ENCODE results near the gene FUT8. TPM values are rescaled to one million over a fixed set of nuclear protein-coding genes. Genes with fewer than 3 reads are reported as not detected.
"Not testable (repeated sequence)": the region's sequence is repeated elsewhere in the genome, so short reads cannot be mapped to it uniquely, and the experiment has no call there.

The FUT8 gene
- total RNA-seq, 4 donors from 2014 or later = 15.2 to 38.0 (median 20.7) TPM

DNA sequence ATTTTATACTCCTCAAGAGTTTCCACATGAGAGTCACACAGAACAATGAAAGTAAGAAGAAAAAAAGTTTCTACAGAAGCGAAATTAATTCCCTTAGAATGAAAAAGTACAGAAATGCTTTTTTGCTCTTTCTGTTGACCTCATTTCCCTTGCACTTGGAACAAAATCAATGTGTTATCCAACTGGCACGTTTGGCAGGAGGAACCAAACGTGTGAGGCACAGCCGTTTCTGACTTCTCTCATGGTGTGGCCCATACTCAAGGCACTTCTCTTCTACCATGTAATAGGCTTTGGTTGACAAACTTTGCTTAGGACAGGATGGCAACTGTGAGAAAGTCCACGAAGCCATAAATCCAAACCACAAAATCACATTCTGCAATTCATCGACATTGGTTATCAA, 297.0 kb downstream of the FUT8 start:
- H3K4me3 ChIP-seq = no peak overlapping the region
- H3K9me3 ChIP-seq = peaks cover 5% of the 10 kb centered on the region
- no peak overlapping the region for H3K27ac ChIP-seq
- DNase-seq (ENCODE audit: low spot score in 2 of 2) = no peak
- no peaks in the 10 kb centered on the region for H3K4me1 ChIP-seq
- H3K36me3 ChIP-seq = no peaks in the 10 kb centered on the region
- H3K27me3 ChIP-seq = no peaks in the 10 kb centered on the region
- WGBS = 45% methylated on average over 6 of the region's 6 CpGs
- no peak for TF ChIP-seq POLR2A (IDR thresholded peaks at IDR 0.05)
- TF ChIP-seq POLR2AphosphoS5 (IDR thresholded peaks at IDR 0.05) = no peak

DNA sequence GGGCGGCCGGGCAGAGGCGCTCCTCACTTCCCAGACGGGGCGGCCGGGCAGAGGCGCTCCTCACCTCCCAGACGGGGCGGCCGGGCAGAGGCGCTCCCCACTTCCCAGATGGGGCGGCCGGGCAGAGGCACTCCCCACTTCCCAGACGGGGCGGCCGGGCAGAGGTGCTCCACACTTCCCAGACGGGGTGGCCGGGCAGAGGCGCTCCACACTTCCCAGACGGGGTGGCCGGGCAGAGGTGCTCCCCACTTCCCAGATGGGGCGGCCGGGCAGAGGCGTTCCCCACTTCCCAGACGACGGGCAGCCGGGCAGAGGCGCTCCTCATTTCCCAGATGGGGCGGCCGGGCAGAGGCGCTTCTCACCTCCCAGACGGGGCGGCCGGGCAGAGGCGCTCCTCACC, 304.3 kb downstream of the FUT8 start:
- not testable (repeated sequence) for H3K4me1 ChIP-seq; H3K36me3 ChIP-seq; H3K4me3 ChIP-seq; H3K27me3 ChIP-seq; DNase-seq (ENCODE audit: low spot score in 2 of 2); H3K27ac ChIP-seq
- WGBS = 97% methylated on average over 21 of the region's 35 CpGs
- peaks cover 10% of the 10 kb centered on the region for H3K9me3 ChIP-seq

DNA sequence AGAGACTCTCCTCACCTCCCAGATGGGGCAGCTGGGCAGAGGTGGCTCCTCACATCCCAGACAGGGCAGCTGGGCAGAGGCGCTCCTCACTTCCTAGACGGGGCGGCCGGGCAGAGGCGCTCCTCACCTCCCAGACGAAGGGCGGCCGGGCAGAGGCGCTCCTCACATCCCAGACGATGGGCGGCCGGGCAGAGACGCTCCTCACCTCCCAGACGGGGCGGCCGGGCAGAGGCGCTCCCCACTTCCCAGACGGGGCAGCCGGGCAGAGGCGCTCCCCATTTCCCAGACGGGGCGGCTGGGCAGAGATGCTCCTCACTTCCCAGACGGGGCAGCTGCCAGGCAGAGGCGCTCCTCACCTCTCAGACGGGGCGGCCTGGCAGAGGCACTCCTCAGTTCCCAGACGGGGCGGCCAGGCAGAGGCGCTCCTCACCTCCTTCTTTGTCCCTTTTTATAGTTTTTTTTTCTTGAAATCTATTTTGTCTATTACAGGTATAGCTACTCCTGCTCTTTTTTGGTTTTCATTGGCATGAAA, 304.9 kb downstream of the FUT8 start:
- not testable (repeated sequence) for H3K36me3 ChIP-seq; H3K4me1 ChIP-seq; H3K4me3 ChIP-seq; H3K27me3 ChIP-seq; H3K27ac ChIP-seq; DNase-seq (ENCODE audit: low spot score in 2 of 2)
- 93% methylated on average over 28 of the region's 29 CpGs for WGBS
- peaks cover 10% of the 10 kb centered on the region for H3K9me3 ChIP-seq

DNA sequence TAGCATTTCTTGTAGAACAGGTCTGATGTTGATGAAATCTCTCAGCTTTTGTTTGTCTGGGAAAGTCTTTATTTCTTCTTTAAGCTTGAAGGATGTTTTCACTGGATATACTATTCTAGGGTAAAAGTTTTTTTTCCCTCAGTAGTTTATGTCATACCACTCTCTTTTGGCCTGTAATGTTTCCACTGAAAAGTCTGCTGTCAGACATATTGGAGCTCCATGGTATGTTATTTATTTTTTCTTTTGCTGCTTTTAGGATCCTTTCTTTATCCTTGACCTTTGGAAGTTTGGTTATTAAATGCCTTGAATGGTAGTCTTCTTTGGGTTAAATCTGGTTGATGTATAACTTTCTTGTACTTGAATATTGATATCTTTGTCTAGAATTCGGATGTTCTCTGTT, 306.1 kb downstream of the FUT8 start:
- H3K9me3 ChIP-seq = peaks cover 10% of the 10 kb centered on the region
- no peaks in the 10 kb centered on the region for H3K4me1 ChIP-seq
- H3K36me3 ChIP-seq = peaks cover 3% of the 10 kb centered on the region
- no peak overlapping the region for H3K4me3 ChIP-seq
- no peak overlapping the region for H3K27ac ChIP-seq
- no peak for DNase-seq (ENCODE audit: low spot score in 2 of 2)
- 88% methylated on average over 1 of the region's 1 CpG for WGBS
- TF ChIP-seq CTCF (IDR thresholded peaks at IDR 0.05) (no peak), POLR2AphosphoS5 (IDR thresholded peaks at IDR 0.05) (no peak), POLR2A (IDR thresholded peaks at IDR 0.05) (no peak), EP300 (IDR thresholded peaks at IDR 0.05) (no peak)
- no peaks in the 10 kb centered on the region for H3K27me3 ChIP-seq

DNA sequence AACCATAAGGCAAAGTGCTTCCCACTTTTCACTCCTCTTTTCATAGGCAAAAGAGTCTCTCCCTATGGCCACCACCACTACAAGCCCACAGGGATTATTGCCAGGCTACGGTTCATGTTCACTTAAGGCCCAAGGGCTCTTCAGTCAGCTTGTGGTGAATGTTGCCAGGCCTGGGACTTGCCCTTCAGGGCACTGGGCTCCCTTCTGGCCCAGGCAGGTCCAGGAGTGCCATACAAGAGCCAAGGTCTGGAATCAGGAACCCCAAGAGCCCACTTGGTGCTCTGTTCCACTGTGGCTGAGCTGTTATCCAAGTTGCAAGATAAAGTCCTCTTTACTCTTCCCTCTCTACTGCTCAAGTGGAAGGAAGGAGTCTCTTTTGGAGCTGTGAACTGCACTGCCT, 307.6 kb downstream of the FUT8 start:
- no peak for DNase-seq (ENCODE audit: low spot score in 2 of 2)
- Histone ChIP-seq H3K27ac (no peak overlapping the region), H3K4me1 (no peaks in the 10 kb centered on the region), H3K36me3 (peaks cover 3% of the 10 kb centered on the region), H3K27me3 (no peaks in the 10 kb centered on the region), H3K4me3 (no peak overlapping the region), H3K9me3 (peaks cover 5% of the 10 kb centered on the region)
- TF ChIP-seq EP300 (IDR thresholded peaks at IDR 0.05) (no peak), POLR2AphosphoS5 (IDR thresholded peaks at IDR 0.05) (no peak), POLR2A (IDR thresholded peaks at IDR 0.05) (no peak), CTCF (IDR thresholded peaks at IDR 0.05) (no peak)
- 100% methylated on average over 1 of the region's 1 CpG for WGBS

DNA sequence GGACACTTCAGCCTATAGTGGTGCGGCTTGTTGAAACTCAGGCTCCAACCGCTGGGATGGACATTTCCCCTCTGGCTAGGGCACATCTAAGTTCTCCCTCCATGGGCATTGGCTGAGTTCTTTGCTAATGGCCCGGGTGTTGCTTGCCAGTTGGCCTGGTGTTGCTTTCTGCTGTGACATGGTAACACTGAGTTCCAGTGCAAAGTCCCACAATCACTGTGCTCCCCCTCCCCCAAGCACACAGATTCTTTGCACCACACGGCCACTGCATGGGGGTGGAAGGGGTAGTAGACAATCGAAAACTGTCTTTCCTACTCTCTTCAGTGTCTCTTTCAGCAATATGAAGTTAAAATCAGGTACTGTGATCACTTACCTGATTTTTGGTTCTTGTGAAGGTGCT, 308.2 kb downstream of the FUT8 start:
- WGBS = 100% methylated on average over 4 of the region's 5 CpGs
- Histone ChIP-seq H3K4me3 (no peak overlapping the region), H3K4me1 (no peaks in the 10 kb centered on the region), H3K36me3 (peaks cover 3% of the 10 kb centered on the region), H3K9me3 (peaks cover 5% of the 10 kb centered on the region), H3K27me3 (no peaks in the 10 kb centered on the region), H3K27ac (no peak overlapping the region)
- TF ChIP-seq CTCF (IDR thresholded peaks at IDR 0.05) = no peak
- no peak for TF ChIP-seq EP300 (IDR thresholded peaks at IDR 0.05)
- DNase-seq (ENCODE audit: low spot score in 2 of 2) = no peak

DNA sequence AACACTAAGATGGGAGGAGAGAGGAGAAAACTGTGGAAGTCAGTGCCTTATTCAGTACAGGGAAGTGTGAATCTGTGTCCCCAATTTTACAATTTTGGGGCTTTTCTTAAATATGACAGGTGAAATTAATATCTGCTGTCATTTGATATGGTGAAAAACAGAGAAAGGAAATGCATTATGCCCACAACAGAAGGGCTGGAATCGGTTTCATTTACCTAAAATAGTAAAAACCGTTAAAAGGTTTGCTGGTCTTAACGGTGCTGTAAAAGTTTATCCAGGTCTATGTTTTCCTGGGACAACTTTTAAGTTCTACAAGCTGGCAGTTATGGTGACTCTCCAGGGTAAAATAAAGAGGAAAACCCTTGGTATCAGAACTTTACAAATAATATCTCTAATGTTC, 310.8 kb downstream of the FUT8 start:
- DNase-seq (ENCODE audit: low spot score in 2 of 2) = no peak
- TF ChIP-seq POLR2A (IDR thresholded peaks at IDR 0.05) = no peak
- WGBS = 78% methylated on average over 3 of the region's 3 CpGs
- Histone ChIP-seq H3K4me1 (no peaks in the 10 kb centered on the region), H3K36me3 (peaks cover 8% of the 10 kb centered on the region), H3K4me3 (no peak overlapping the region), H3K27me3 (no peaks in the 10 kb centered on the region), H3K27ac (no peak overlapping the region), H3K9me3 (peaks cover 5% of the 10 kb centered on the region)

All from suprapubic skin (tissue), 4 donors.